ENCODE results near the gene TPCN2. TPM values are rescaled to one million over a fixed set of nuclear protein-coding genes. Genes with fewer than 3 reads are reported as not detected.
"Not testable (repeated sequence)": the region's sequence is repeated elsewhere in the genome, so short reads cannot be mapped to it uniquely, and the experiment has no call there.

TPCN2 gene
- polyA plus RNA-seq, 3 donors: 13.4 to 21.5 (median 15.1) TPM

DNA sequence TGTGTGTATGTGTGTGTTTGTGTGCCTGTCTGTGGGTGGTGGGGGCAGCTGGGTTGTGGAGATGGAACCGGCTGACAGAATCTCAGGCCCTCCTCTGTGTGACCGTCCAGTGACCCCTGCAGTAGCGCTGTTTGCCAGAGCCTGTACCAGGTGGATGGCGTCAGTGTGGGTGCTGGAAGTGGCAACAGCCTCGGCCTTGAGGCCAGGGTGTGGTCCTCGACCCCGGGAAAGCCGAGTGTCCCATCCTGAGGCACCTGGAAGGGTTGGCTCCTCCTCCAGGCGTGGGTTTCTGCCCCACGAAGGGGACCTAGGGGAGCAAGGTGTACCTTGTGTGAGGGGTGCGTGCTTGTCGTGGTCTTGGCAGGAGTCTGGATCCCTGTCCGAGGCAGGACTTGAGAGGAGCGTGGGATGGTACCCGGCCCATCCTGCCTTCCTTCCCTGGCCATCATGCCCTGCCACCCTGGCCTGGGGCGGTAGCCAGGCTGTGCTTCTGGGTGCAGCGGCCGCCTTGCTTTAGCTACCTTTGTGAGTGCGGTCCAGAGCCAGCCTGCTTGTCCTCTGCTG lies 16.5 kb downstream of the TPCN2 start:
- DNase-seq (ENCODE audit: extremely low read depth in 1 of 11, low read depth in 9 of 11, low spot score in 4 of 11): no peak

DNA sequence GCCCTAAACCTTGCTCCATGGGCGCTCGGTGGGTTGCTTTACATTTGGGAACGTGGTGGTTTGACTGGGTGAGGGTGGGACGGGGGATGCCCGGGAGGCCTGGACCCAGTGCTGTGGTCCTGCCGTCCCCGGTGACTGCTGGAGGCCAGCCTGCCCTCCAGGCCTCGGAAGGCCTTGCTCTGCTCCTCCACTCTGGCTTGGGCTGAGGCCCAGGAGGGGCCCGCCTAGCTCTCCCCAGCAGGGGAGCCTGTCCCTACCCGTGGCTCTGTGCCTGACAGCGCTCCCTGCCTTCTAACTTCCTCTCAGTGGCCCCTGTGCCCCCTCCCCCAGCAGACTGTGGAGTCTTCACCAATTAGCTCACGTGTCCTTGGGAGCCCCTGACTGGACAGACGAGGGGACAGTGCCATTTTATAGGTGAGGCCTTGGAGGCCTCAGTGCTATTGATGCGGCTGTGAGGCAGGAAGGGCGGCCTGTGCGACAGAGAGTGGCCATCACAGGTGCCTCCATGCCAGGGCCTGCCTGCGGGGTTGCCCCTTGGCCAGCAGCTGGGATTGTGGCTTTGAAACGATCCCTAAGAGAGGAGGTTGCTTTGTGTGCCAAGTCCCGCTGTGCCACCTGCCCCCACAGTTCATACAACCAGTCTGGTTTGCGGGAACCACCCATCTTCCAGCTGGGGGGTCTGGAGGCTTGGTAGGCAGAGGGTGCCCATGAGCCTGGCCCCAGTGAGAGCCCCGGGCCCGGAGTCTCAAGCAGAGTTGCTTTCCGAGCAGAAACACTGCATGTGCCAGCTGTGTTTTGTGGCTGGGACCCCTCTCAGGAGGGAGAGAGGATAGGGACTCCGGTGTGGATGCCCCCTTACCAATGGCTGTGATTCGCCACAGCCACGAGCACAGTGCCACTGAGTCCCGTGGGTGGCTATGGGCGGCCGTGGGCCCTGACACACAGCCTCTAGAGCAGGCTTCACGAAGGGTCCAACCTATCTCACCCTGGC lies 17.7 kb downstream of the TPCN2 start:
- DNase-seq (ENCODE audit: extremely low read depth in 1 of 11, low read depth in 9 of 11, low spot score in 4 of 11): no peak

GRCh38 chr11:69067200-69067599 lies 18.5 kb downstream of the TPCN2 start:
- DNase-seq (ENCODE audit: extremely low read depth in 1 of 11, low read depth in 9 of 11, low spot score in 4 of 11): no peak

- no peak for DNase-seq (ENCODE audit: extremely low read depth in 1 of 11, low read depth in 9 of 11, low spot score in 4 of 11)
These were observed 22.5 kb downstream of the TPCN2 start for GRCh38 chr11:69071086-69071800.

DNA sequence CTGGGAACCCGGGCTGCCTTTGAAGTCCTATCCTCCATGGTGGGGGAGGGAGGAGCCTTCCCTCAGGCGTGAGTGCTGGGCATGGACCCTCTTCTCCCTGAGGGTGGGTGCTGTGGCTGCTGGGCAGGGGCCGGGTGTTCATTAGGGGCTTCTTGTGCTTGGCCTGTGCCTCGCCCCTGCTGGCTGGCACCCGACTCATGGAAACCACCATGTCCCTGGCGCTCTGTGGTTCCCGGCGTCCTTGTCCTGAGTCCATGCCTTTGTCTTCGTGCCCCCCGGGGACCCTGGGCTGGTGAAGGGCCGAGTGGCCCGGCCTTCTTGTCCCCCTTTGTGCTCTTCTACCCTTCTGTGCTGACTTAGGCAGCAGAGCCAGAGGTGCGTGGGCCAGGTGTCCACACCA lies 23.2 kb downstream of the TPCN2 start:
- DNase-seq (ENCODE audit: extremely low read depth in 1 of 11, low read depth in 9 of 11, low spot score in 4 of 11): no peak

DNA sequence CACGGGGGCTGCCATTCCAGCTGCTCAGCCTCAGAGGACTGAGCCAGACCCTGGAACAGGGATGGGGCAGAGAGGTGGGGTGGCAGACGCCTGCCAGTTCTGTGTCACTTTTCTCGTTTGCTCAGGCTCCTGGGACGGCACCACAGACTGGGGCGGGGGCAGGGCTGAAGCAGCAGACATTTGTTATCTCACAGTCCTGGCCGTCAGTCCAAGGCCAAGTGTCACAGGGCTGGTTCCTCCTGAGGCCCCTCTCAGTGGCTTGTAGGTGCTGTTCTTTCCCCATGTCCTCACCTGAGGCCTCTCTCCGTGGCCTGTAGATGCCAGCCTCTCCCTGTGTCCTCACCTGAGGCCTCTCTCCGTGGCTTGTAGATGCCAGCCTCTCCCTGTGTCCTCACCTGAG lies 24.7 kb downstream of the TPCN2 start:
- no peak for DNase-seq (ENCODE audit: extremely low read depth in 1 of 11, low read depth in 9 of 11, low spot score in 4 of 11)

DNA sequence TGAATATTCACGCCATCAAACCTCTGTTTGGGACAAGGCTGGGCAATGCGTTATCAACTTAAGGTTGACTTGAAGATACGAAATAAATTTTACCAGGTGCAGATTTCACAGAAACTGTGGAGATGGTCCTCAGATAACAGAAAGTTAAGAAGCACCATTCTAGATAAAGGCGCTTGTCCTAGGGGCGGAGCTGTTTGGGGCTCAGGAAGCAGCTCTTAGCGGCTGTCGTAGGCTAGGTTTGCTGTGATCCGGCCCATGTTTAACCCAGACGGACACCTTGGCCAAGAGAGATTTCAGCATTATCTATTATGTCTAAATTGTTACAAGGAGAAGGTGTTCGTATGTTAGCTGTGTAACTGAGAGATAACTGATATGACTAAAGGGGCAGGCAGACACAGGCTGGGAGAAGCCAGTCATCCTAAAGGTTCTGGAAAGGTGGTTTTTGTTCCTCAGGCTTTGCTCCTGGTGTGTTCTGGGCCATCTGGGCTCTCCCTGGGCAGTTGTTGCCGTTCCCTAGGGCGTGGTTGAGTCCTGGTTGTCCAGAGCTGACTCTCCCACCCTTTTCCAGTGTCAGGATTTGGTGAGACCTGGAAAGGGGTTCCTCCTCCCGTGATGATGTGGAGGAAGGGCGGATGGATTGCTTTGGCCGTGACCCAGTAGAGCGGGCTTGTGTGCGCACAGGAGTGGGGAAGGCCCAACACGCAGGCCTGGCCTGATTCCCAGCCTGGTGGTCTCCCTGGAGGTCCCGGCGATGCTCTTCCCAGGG lies 25.8 kb downstream of the TPCN2 start:
- no peak for DNase-seq (ENCODE audit: extremely low read depth in 1 of 11, low read depth in 9 of 11, low spot score in 4 of 11)

DNA sequence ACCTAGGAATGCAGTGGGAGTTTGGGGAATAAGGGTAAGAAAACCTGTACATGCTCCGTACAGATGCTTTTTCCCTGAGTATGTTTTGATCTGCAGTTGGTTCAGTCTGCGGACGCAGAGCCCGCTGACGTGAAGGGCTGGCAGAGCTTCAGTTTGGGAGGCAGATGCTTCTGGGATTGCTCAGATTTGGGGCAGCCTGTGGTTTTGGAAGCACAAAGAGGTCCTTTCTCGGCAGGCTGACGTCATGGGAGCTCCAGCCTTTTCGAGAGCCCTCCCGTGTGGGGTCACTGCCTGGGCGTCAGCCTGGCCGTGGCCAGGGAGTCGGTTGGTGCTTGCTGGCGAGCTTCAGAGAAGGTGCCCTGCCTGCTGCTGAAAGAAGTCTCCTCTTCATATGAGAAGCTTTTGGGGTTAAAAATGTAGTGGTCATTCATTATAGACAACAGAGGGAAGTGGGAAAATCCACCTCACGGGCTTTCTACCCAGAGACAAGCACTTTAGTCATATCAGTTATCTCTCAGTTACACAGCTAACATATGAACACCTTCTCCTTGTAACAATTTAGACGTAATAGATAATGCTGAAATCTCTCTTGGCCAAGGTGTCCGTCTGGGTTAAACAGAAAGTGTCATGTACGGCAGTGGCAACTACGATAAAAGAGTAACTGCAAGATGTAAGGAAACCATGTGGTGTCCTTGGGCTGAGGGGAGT lies 26.8 kb downstream of the TPCN2 start:
- no peak for DNase-seq (ENCODE audit: extremely low read depth in 1 of 11, low read depth in 9 of 11, low spot score in 4 of 11)

- DNase-seq (ENCODE audit: extremely low read depth in 1 of 11, low read depth in 9 of 11, low spot score in 4 of 11): no peak
These were observed 27.5 kb downstream of the TPCN2 start for GRCh38 chr11:69076129-69076791.

- DNase-seq (ENCODE audit: extremely low read depth in 1 of 11, low read depth in 9 of 11, low spot score in 4 of 11): not testable (repeated sequence)
These were observed 28.2 kb downstream of the TPCN2 start for GRCh38 chr11:69076977-69077376.

DNA sequence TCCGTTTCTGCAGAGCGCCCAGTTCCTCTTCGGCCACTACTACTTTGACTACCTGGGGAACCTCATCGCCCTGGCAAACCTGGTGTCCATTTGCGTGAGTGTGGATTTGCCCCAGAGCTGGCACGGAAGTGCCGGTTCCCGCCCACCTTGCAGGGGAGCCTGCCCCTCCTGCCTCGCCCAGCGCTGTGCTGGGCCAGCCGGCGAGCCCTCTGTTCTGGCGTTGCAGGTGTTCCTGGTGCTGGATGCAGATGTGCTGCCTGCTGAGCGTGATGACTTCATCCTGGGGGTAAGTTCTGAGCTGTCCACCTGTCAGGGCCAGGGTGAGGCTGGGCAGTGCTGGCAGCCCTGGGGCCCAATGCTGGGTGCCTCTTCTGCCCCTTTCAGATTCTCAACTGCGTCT lies 29.8 kb downstream of the TPCN2 start:
- DNase-seq (ENCODE audit: extremely low read depth in 1 of 11, low read depth in 9 of 11, low spot score in 4 of 11): no peak

DNA sequence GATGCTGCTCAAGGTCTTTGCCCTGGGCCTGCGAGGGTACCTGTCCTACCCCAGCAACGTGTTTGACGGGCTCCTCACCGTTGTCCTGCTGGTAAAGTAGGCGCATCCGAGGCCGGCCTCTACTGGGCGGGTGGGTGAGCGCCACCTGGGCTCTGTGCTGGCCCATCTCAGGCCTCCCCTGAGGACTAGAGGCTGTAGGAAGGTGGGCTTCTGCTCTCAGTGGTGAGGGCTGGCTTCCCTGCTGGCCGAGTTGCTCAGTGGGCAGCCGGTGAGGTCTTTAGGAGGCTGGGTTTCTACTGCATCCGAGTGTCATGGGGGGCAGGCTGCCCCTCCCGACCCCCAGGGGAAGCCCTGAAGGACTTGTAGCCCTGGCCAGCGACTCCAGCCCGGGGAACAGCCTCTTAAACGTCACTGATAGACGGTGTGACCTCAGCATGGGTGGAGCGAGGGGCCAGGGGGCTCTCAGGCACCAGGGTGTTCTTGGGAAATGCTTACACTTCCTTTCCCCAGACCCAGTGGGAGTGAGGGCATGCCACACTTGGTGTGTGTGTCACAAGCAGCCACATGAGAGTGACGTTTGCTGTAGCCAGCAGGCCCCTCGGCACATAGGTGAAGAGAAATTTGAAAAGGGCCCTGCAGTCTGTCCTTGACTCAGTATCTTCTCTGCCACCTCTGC lies 30.3 kb downstream of the TPCN2 start:
- DNase-seq (ENCODE audit: extremely low read depth in 1 of 11, low read depth in 9 of 11, low spot score in 4 of 11): no peak

DNA sequence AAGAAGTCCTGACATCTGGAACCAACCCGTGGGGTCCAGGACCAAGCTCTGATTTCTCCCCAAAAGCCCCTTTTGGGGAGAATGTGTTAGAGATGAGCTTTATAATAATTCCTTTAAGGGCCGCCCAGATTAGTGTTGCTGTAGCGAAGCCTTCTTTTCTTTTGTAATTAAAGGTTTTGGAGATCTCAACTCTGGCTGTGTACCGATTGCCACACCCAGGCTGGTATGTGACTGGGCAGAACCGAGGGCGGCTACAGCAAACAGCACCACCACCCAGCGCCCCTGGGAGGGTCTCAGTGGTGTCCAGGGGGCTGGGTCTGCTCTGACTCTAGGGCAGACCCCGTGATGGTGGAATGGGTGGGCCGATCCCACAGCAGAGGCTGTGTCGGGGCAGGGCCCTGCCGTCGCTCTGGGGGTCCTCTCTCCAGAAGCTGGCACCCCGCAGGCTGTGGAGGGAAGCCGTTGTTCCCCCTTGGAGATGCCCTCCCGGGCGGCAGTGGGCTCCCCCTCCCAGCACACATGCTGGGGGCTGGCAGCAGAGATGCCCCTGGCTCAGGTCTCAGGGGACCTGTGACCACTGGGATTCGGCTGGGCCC lies 31.0 kb downstream of the TPCN2 start:
- no peak for DNase-seq (ENCODE audit: extremely low read depth in 1 of 11, low read depth in 9 of 11, low spot score in 4 of 11)

- DNase-seq (ENCODE audit: extremely low read depth in 1 of 11, low read depth in 9 of 11, low spot score in 4 of 11): no peak
These were observed 31.7 kb downstream of the TPCN2 start for GRCh38 chr11:69080257-69080995.

- no peak for DNase-seq (ENCODE audit: extremely low read depth in 1 of 11, low read depth in 9 of 11, low spot score in 4 of 11)
These were observed 32.4 kb downstream of the TPCN2 start for GRCh38 chr11:69081180-69081579.

DNA sequence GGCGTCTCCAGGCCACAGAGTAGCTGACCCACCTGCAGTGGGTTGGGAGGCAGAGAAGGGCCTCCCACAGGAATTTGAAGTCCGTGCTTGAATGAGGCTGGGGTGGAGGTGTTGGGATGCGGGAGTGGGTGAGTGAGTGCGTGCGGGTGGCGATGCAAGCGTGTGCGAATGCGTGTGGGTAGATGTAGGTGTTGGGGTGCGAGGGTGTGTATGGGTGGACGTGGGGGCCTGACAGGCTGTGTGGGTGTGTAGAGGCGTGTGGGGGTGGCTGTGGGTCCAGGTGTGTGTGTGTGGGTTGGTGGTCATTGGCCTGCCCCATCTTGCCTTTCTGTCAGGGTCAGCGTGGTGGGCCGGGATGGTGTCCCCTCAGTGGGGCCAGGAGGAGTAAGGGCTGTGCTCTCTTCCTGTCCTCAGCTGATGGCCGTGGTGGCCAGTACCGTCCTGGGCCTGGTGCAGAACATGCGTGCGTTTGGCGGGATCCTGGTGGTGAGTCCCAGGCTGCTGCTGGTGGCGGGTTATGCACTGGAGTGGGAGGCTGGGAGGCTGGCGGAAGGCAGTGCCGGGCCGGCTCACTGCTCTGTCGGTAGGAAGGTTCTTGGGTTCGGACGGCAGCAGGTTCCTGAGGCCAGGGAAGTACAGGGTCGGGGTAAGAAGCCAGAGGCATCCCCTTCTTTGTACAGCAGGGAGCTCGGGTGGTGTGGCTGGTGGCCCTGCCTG lies 35.0 kb downstream of the TPCN2 start:
- no peak for DNase-seq (ENCODE audit: extremely low read depth in 1 of 11, low read depth in 9 of 11, low spot score in 4 of 11)

Measured in renal cortex interstitium (tissue), 11 donors.